Osteocyte (in vitro differentiated cells): Measurements from ENCODE around the gene GSTCD. TPM values are rescaled to one million over a fixed set of nuclear protein-coding genes. Genes with fewer than 3 reads are reported as not detected.
"Not testable (repeated sequence)": the region's sequence is repeated elsewhere in the genome, so short reads cannot be mapped to it uniquely, and the experiment has no call there.

Experiments used
- DNase-seq: peaks from one replicate; pipeline ENCODE4 v3.0.0; 2021; ENCODE audit warnings: mixed read lengths; ENCODE audit not compliant: unreplicated experiment; ENCODE audit errors: extremely low spot score
- H3K27ac Mint-ChIP-seq: one replicate; pipeline ENCODE4 v1.8.0; 2021; ENCODE audit warnings: mild to moderate bottlenecking, mixed read lengths; ENCODE audit not compliant: unreplicated experiment
- H3K27me3 Mint-ChIP-seq: one replicate; pipeline ENCODE4 v1.8.0; 2021; ENCODE audit warnings: mixed read lengths; ENCODE audit not compliant: unreplicated experiment
- H3K36me3 Mint-ChIP-seq: one replicate; pipeline ENCODE4 v1.8.0; 2021; ENCODE audit warnings: mixed read lengths; ENCODE audit not compliant: unreplicated experiment
- H3K4me1 Mint-ChIP-seq: one replicate; pipeline ENCODE4 v1.8.0; 2021; ENCODE audit warnings: mixed read lengths; ENCODE audit not compliant: unreplicated experiment
- H3K4me3 Mint-ChIP-seq: one replicate; pipeline ENCODE4 v1.8.0; 2021; ENCODE audit warnings: mild to moderate bottlenecking, moderate library complexity, mixed read lengths; ENCODE audit not compliant: unreplicated experiment
- H3K9me3 Mint-ChIP-seq: one replicate; pipeline ENCODE4 v1.8.0; 2021; ENCODE audit warnings: mixed read lengths; ENCODE audit not compliant: unreplicated experiment
- total RNA-seq: library from RNA; stranded (reverse); gene quantifications from 2 replicates; pipeline ENCODE4 v1.2.1, GENCODE V29; 2021
- TF ChIP-seq, protein P1 (sequence below): fragments of 200-600 bp; sonication (generic); IDR thresholded peaks from 2 replicates; pipeline ENCODE4 v1.5.0; 2021; ENCODE audit warnings: antibody characterized with exemption, mild to moderate bottlenecking, moderate library complexity

GSTCD gene
- total RNA-seq, 1 donor from 2014 or later, result 8.1 TPM

DNA sequence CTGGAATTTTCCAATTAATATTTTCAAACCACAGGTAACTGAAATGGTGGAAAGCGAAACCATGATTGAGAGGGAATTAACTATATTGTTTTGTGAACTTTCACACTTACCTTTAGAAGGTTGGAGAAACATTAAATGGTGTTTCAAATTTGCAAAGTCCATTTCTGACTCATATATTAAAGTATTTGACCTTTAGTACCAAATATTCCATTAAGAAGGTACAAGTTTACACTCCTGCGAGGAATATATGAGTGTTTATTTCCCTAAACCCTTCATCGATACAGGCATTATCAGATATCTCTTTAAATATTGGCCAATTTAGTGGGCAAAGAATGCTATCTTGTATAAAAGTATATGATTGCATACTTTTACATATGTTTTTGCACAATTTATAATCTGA is 142.6 kb downstream of the GSTCD start:
- Mint-ChIP-seq H3K4me1 (no peaks in the 10 kb centered on the region), H3K36me3 (peaks cover 13% of the 10 kb centered on the region), H3K4me3 (no peak overlapping the region), H3K27ac (no peak overlapping the region), H3K27me3 (no peaks in the 10 kb centered on the region), H3K9me3 (peaks cover 22% of the 10 kb centered on the region)
- TF ChIP-seq, protein P1, sequence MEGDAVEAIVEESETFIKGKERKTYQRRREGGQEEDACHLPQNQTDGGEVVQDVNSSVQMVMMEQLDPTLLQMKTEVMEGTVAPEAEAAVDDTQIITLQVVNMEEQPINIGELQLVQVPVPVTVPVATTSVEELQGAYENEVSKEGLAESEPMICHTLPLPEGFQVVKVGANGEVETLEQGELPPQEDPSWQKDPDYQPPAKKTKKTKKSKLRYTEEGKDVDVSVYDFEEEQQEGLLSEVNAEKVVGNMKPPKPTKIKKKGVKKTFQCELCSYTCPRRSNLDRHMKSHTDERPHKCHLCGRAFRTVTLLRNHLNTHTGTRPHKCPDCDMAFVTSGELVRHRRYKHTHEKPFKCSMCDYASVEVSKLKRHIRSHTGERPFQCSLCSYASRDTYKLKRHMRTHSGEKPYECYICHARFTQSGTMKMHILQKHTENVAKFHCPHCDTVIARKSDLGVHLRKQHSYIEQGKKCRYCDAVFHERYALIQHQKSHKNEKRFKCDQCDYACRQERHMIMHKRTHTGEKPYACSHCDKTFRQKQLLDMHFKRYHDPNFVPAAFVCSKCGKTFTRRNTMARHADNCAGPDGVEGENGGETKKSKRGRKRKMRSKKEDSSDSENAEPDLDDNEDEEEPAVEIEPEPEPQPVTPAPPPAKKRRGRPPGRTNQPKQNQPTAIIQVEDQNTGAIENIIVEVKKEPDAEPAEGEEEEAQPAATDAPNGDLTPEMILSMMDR, result no peak
- DNase-seq, result no peak

DNA sequence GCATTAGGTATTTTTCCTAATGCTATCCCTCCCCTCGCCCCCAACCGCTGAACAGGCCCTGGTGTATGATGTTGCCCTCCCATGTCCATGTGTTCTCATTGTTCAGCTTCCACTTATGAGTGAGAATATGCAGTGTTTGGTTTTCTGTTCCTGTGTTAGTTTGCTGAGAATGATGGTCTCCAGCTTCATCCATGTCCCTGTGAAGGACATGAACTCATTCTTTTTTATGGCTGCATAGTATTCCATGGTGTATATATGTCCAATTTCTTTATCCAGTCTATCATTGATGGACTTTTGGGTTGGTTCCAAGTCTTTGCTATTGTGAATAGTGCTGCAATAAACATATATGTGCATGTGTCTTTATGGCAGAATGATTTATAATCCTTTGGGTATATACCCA is 143.6 kb downstream of the GSTCD start:
- H3K4me3 Mint-ChIP-seq, H3K27ac Mint-ChIP-seq, H3K4me1 Mint-ChIP-seq, H3K27me3 Mint-ChIP-seq, DNase-seq: not testable (repeated sequence)
- Mint-ChIP-seq H3K36me3 (peaks cover 13% of the 10 kb centered on the region), H3K9me3 (peaks cover 29% of the 10 kb centered on the region)

DNA sequence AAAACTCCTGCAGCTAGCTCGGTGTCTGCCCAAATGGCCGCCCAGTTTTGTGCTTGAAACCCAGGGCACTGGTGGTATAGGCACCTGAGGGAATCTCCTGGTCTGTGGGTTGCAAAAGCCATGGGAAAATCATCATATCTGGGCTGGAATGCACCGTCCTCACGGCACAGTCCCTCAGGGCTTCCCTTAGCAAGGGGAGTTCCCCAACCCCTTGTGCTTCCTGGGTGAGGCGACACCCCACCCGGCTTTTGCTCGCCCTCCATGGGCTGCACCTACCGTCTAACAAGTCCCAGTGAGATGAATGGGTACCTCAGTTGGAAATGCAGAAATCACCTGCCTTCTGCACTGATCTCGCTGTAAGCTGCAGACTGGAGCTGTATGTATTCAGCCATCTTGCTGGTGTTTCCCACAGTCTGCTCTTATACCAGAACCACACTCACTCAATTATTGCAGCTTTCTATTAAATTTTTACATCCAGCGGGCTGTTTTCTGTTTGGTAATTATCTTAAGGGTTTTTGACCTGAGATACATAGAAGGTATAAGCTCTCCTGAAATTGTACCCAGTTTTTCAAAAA is 150.0 kb downstream of the GSTCD start:
- H3K9me3 Mint-ChIP-seq, result peaks cover 45% of the 10 kb centered on the region
- TF ChIP-seq, protein P1, result no peak
- H3K27me3 Mint-ChIP-seq, result no peaks in the 10 kb centered on the region
- DNase-seq, result no peak
- no peak overlapping the region for H3K4me3 Mint-ChIP-seq
- peaks cover 6% of the 10 kb centered on the region for H3K4me1 Mint-ChIP-seq
- no peak overlapping the region for H3K27ac Mint-ChIP-seq
- peaks cover 19% of the 10 kb centered on the region for H3K36me3 Mint-ChIP-seq

DNA sequence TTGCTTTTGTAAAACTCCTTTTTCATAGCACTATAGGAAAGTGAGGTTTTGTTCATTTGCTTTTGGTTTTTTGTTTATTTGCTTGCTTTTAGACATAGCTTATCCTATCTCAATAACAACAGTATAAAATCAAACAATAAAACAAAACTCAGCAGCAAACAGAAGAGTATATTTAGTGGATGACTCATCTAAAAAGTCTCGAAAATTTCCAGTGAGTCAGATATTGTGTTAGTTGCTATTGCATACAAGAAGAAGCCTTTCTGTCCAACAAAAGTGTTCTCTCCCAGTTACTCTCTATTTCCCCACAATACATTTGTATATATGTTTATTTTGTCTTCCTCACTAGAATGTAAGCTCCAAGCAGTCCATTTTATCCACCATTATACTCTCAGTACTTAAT is 150.6 kb downstream of the GSTCD start:
- H3K4me1 Mint-ChIP-seq, result peaks cover 6% of the 10 kb centered on the region
- no peak overlapping the region for H3K4me3 Mint-ChIP-seq
- DNase-seq, result no peak
- peaks cover 38% of the 10 kb centered on the region for H3K9me3 Mint-ChIP-seq
- H3K36me3 Mint-ChIP-seq, result peaks cover 19% of the 10 kb centered on the region
- H3K27ac Mint-ChIP-seq, result peak overlapping the region; percentile 28
- H3K27me3 Mint-ChIP-seq, result no peaks in the 10 kb centered on the region
- TF ChIP-seq, protein P1, result no peak

DNA sequence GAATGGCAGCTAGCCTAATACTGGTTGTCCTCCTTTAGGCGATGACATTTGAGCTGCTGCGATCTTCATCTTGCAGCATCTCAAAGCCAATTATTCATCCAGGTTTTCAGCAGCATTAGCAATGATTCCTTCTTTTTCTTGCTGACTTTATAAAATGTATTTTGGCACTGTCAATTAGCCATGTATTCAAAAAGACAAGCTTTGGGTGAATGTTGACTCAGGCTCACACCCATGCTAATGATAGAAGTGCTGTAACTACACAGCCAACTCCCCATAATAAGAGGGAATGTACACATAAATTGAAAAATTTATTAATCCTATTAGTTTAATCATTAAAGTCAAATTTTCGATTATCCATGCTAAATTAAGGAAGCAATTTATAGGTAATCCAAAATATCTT is 162.4 kb downstream of the GSTCD start:
- Mint-ChIP-seq H3K27ac (no peak overlapping the region), H3K4me3 (no peak overlapping the region), H3K27me3 (peaks cover 35% of the 10 kb centered on the region), H3K36me3 (no peaks in the 10 kb centered on the region), H3K9me3 (no peaks in the 10 kb centered on the region), H3K4me1 (no peaks in the 10 kb centered on the region)
- DNase-seq, result no peak
- TF ChIP-seq, protein P1, result no peak

DNA sequence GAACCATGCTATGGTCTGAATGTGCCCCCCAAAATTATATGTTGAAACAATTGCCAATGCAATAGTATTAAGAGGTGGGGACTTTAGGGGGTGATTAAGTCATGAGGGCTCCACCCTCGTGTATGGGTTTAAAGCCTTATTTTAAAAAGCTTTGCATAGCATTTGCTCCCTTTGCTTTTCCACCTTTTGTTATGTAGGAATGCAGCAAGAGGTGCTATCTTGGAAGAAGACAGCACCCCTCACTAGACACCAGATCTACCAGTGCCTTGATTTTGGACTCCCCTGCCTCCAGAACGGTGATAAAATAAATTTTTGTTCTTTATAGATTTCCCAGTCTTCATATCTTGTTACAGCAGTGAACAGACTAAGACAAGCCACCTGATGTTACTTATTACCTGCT is 163.4 kb downstream of the GSTCD start:
- no peak for DNase-seq
- TF ChIP-seq, protein P1, result no peak
- Mint-ChIP-seq H3K27me3 (peaks cover 35% of the 10 kb centered on the region), H3K9me3 (no peaks in the 10 kb centered on the region), H3K4me3 (no peak overlapping the region), H3K4me1 (no peaks in the 10 kb centered on the region), H3K27ac (no peak overlapping the region), H3K36me3 (no peaks in the 10 kb centered on the region)
